Right cardiac atrium (tissue), 5 donors: Measurements from ENCODE around the gene SLCO4C1. TPM values are rescaled to one million over a fixed set of nuclear protein-coding genes. Genes with fewer than 3 reads are reported as not detected.
"Not testable (repeated sequence)": the region's sequence is repeated elsewhere in the genome, so short reads cannot be mapped to it uniquely, and the experiment has no call there.

Experiments
- ATAC-seq, 2 donors: fragments of 200-7000 bp; cut with Tn5 transposase; one replicate each; pipeline versions ENCODE4 v1.8.0 to v1.9.1; 2020; ENCODE audit warnings: moderate library complexity in 2 of 2, mild to moderate bottlenecking in 1 of 2
- DNase-seq, 3 donors: peaks; one replicate each; pipeline ENCODE4 v3.0.0-alpha.2; 2020
- H3K27ac ChIP-seq: one replicate; pipeline ENCODE4 v1.5.1; 2013; ENCODE audit warnings: mild to moderate bottlenecking, low read length, control low read depth, moderate library complexity
- H3K27me3 ChIP-seq: one replicate; pipeline ENCODE4 v1.6.1; 2013; ENCODE audit not compliant: control insufficient read depth, insufficient read depth
- H3K4me1 ChIP-seq: one replicate; pipeline ENCODE4 v1.6.1; 2013; ENCODE audit warnings: low read length; ENCODE audit not compliant: control insufficient read depth, insufficient read depth
- H3K4me3 ChIP-seq: one replicate; pipeline ENCODE4 v1.5.1; 2013; ENCODE audit warnings: low read length, control low read depth
- H3K9me3 ChIP-seq: one replicate; pipeline ENCODE4 v1.6.1; 2013; ENCODE audit warnings: low read length; ENCODE audit not compliant: control insufficient read depth
- WGBS: extraction: QIAGEN DNeasy Blood & Tissue Kit; methylation state at CpG from one replicate; pipeline ENCODE4 v1.1.7; 2013; 5-methylcytosine and 5-hydroxymethylcytosine counted together
- intact Hi-C, 4 donors: fragments of 100-400 bp; cut with DNase I; formaldehyde crosslinking; loops; one replicate each; pipeline versions ENCODE4 v1.11.0 to v1.14.0; 2022 to 2023
- long read RNA-seq, 4 donors: library from polyadenylated mRNA; unstranded; transcript quantifications; one replicate each; pipeline ENCODE4 v2.0.0, GENCODE V29; 2020 to 2021
- polyA plus RNA-seq: library from polyadenylated mRNA; stranded (reverse); fragments of 200-250 nt; gene quantifications from one replicate; pipeline ENCODE4 v1.2.3, GENCODE V29; 2013
- total RNA-seq, 4 donors: library from RNA; stranded (reverse); fragmentation: NEBNext Ultra II Directional; extraction: Animal tissue kit (Norgen Biotek cat#: 25700); gene quantifications; one replicate each; pipeline ENCODE4 v1.2.1, GENCODE V29; 2021
- donor health status: healthy with polysubstance abuse.
- donor health status: DM: no; HTN: yes; CAD: no.
- donor health status: DM: no; HTN: no; CAD: no.
- donor health status: DM: no; HTN: yes; CAD: no; lungs with severe emphysema.
- donor health status: DM: yes; HTN: yes; CAD: no.

Gene SLCO4C1, protein sequence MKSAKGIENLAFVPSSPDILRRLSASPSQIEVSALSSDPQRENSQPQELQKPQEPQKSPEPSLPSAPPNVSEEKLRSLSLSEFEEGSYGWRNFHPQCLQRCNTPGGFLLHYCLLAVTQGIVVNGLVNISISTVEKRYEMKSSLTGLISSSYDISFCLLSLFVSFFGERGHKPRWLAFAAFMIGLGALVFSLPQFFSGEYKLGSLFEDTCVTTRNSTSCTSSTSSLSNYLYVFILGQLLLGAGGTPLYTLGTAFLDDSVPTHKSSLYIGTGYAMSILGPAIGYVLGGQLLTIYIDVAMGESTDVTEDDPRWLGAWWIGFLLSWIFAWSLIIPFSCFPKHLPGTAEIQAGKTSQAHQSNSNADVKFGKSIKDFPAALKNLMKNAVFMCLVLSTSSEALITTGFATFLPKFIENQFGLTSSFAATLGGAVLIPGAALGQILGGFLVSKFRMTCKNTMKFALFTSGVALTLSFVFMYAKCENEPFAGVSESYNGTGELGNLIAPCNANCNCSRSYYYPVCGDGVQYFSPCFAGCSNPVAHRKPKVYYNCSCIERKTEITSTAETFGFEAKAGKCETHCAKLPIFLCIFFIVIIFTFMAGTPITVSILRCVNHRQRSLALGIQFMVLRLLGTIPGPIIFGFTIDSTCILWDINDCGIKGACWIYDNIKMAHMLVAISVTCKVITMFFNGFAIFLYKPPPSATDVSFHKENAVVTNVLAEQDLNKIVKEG
- total RNA-seq, result under 1 TPM; 0.03 to 0.09 (median 0.07) TPM
- polyA plus RNA-seq, result 0.05 TPM
- long read RNA-seq, donor 1, result 0 reads
- long read RNA-seq, donor 2, result 0 reads
- long read RNA-seq, donor 3, result 0 reads
- long read RNA-seq, donor 4, result 0 reads

DNA sequence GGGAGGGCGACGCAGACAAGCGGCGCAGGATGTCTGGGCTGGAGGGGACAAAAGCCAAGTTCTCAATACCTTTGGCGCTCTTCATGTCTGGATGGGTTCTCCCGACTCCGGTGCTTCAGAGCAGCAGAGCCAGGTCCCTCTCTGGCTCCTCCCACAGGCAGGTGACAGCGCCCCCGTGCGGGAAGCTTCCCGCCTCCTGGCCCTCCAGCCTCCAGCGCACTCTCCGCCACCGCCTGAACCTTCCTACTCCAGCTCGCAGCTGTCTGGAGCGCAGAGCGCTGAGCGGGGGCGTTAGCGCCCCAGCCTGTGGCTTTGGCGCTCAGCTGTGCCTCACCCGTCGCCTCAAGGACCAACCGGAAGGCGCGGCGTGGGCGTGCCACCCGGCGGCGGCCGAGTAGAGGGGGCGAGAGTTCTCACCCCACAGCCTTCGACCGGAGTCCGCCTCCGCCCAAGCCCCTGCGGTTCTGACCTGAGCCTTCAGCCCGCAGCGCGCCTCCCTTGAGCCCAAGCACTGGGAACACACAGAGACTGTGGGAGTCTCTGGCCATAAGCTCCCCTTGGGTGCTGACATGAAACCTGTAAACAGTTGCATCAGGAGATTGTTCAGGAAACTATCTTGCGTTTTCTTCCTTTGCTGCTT, at the start of gene SLCO4C1:
TSS of gene SLCO4C1 (minus strand) at position 107 of the 640 bp plus-strand sequence. CDS start at position 85, 22 bp downstream.
- no peaks in the 10 kb centered on the region for H3K9me3 ChIP-seq
- WGBS, result under 1% methylated on average over 42 of the region's 42 CpGs
- H3K4me1 ChIP-seq, result peaks cover 4% of the 10 kb centered on the region
- intact Hi-C loops, result no loop called here
- peak within 1 kb of the TSS; percentile 25 for H3K4me3 ChIP-seq
- no peaks in the 10 kb centered on the region for H3K27me3 ChIP-seq
- ATAC-seq (peak; percentile 91 to 92), DNase-seq (peak; percentile 66 to 85 (median 83))
- H3K27ac ChIP-seq, result no peak within 1 kb of the TSS

DNA sequence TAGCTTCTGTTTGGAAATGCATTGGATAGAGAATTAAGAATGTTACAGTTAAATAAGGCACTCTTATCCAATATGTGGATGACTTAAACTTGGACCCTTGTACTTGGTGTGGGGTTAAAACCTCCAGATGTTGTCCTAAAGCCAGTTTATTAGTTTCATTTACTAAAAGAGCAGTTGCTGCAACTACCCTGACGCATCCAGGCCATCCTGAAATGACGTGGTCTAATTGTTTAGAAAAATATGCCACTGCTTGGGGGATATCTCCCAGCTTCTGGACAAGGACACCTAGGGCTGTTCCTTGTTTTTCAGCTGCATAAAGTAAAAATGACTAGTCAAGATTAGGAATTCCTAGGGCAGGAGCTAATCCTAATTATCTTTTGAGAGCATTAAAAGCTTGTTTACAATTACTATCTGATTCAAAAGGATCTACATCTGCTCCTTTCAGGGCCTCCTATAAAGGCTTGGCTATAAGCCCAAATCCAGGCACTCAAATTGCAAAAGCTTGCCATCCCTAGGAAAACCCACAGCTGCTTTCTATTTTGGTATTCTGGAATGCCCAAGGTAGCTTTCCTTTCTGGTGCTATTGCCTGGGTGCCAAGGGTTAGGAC, 45.7 kb upstream of the SLCO4C1 start:
- ATAC-seq, result no peak
- no peaks in the 10 kb centered on the region for H3K27me3 ChIP-seq
- WGBS, result 51% methylated on average over 2 of the region's 2 CpGs
- no peak overlapping the region for H3K27ac ChIP-seq
- intact Hi-C loops, result no loop called here
- no peaks in the 10 kb centered on the region for H3K4me1 ChIP-seq
- no peaks in the 10 kb centered on the region for H3K9me3 ChIP-seq
- no peak for DNase-seq
- H3K4me3 ChIP-seq, result no peak overlapping the region

DNA sequence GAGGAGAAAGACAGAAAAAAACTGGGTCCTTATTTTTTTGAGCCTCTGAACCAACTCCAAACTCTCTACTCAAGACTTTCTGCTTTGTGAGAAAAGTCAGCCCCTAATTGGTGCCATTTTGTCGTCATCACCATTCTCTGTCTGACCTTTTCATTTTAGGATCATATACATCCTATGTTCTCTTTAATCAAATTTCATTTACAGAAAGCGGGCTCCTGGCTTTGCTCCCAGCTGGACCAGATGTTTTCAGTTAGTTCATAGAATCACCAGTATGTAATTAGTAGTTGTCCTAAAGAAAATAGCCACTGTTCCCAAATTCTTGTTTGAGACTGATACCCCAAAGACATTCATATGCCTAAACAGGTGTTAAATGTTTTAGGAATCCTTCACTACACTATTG, 28.6 kb upstream of the SLCO4C1 start:
- Histone ChIP-seq H3K9me3 (no peaks in the 10 kb centered on the region), H3K27ac (no peak overlapping the region), H3K27me3 (no peaks in the 10 kb centered on the region), H3K4me1 (no peaks in the 10 kb centered on the region), H3K4me3 (no peak overlapping the region)
- ATAC-seq (no peak), DNase-seq (no peak)
- WGBS, result 60% methylated on average over 2 of the region's 2 CpGs
- intact Hi-C loops, result no loop called here

DNA sequence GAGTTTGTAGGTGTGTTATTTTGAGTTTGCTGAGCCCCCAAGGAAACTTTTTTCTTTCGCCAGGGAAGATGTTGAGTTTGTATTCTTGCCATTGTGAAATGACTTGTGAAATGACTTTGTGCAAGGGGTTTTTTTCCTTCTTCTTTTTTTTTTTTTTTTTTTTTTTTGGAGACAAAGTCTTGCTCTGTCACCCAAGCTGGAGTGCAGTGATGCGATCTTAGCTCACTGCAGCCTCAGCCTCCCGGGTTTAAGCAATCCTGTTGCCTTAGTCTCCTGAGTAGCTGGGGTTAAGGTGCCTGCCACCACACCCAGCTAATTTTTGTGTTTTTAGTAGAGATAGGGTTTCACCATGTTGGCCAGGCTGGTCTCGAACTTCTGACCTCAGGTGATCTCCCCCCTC, 22.7 kb upstream of the SLCO4C1 start:
- H3K4me3 ChIP-seq, H3K9me3 ChIP-seq, ATAC-seq, DNase-seq, H3K4me1 ChIP-seq, H3K27ac ChIP-seq, intact Hi-C loops, H3K27me3 ChIP-seq: not testable (repeated sequence)
- 84% methylated on average over 4 of the region's 4 CpGs for WGBS

DNA sequence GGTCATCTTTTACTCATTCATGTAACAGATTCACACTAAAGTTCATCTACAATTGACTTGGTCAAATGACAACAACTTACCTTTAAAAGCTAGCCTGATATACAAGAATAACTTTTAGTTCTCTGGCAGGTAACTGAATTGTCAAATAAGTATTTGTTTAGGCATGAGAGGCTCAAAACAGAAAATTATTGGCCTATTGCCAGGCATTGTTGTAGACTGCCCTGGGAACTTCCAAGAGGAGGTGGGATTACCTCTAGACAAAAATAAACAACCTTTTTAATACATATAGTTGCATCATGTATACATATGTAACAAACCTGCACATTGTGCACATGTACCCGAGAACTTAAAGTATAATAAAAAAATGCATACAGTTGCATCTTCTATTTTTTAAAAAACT, 18.2 kb upstream of the SLCO4C1 start:
- Histone ChIP-seq H3K4me3 (no peak overlapping the region), H3K27ac (no peak overlapping the region), H3K27me3 (no peaks in the 10 kb centered on the region), H3K4me1 (no peaks in the 10 kb centered on the region), H3K9me3 (no peaks in the 10 kb centered on the region)
- WGBS, result 80% methylated on average over 1 of the region's 1 CpG
- intact Hi-C loops, result no loop called here
- DNase-seq (no peak), ATAC-seq (no peak)

DNA sequence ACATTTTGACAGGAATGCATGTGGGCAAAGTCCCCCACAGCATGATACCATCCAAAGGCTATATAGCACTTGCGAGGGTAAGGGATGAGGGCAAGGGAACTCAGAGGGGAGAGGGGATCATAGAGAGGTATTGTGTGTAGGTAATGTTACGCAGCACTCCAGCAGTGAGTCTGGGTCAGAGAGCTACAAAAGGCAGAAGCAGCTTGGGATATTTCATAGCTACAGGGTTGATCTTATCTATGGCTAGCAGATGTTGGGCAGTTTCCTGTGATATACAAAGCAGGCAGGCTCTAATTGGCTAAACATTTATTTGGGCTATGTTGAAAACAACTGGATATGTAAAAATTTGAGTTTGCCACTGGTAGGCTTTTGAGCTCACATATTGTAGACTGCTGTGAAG, 17.8 kb upstream of the SLCO4C1 start:
- no peaks in the 10 kb centered on the region for H3K27me3 ChIP-seq
- ATAC-seq (no peak), DNase-seq (no peak)
- WGBS, result 70% methylated on average over 2 of the region's 2 CpGs
- H3K9me3 ChIP-seq, result no peaks in the 10 kb centered on the region
- H3K27ac ChIP-seq, result no peak overlapping the region
- intact Hi-C loops, result no loop called here
- no peak overlapping the region for H3K4me3 ChIP-seq
- no peaks in the 10 kb centered on the region for H3K4me1 ChIP-seq

DNA sequence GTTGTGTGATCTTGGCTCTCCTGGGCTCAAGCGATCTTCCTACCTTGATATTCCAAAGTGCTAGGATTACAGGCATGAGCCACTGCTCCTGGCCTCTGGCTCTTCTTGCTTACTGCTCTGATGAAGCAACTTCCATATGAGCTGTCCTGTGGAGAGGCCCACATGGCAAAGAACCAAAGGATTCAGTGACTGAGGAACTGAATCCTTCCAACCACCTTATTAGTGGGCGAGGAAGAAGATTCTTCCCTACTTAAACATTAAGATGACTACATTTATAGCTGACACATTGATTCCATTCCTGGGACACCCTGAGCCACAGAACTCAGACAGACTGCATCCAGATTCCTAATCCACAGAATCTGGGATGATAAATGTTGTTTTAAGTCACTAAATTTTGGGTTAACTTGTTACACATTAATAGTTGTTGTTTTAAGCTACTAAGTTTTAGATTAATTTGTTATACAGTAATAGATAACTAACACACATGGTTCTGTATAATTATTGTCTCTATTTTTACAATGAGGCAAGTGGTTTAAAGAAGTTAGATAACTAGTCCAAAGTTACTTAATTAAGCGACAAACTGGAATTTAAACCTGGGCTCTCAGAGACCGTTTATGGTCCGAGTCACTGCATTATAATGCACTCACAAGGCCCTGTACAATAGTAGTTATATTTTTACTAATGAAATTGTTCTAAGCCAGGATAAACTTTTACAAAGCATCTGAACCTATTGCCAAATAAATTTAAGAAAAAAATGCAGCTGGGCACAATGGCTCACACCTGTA, 16.7 kb upstream of the SLCO4C1 start:
- H3K4me3 ChIP-seq, result no peak overlapping the region
- ATAC-seq, result no peak
- WGBS, result 93% methylated on average over 5 of the region's 5 CpGs
- DNase-seq, result no peak
- H3K4me1 ChIP-seq, result no peaks in the 10 kb centered on the region
- intact Hi-C loops, result no loop called here
- no peaks in the 10 kb centered on the region for H3K9me3 ChIP-seq
- H3K27me3 ChIP-seq, result no peaks in the 10 kb centered on the region
- H3K27ac ChIP-seq, result no peak overlapping the region

DNA sequence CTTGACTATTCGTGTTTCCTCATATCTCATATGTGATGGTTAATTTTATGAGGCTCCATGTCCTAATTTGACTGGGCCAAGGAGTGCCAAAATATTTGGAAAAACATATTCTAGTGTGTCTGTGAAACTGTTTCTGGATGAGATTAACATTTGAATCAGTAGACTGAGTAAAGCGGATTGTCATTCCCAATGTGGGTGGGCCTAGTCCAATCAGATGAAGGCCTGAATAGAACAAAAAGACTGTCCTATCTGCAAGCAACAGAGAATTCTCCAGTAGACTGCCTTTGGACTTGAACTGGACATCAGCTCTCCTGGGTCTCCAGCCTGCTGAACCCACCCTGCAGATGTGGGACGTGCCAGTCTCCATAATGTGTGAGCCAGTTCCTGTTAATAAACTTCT, 13.5 kb upstream of the SLCO4C1 start:
- intact Hi-C loops, result no loop called here
- Histone ChIP-seq H3K27me3 (no peaks in the 10 kb centered on the region), H3K4me1 (no peaks in the 10 kb centered on the region), H3K9me3 (no peaks in the 10 kb centered on the region), H3K4me3 (no peak overlapping the region), H3K27ac (no peak overlapping the region)
- ATAC-seq, result no peak
- no peak for DNase-seq
- WGBS, result 85% methylated on average over 3 of the region's 3 CpGs

DNA sequence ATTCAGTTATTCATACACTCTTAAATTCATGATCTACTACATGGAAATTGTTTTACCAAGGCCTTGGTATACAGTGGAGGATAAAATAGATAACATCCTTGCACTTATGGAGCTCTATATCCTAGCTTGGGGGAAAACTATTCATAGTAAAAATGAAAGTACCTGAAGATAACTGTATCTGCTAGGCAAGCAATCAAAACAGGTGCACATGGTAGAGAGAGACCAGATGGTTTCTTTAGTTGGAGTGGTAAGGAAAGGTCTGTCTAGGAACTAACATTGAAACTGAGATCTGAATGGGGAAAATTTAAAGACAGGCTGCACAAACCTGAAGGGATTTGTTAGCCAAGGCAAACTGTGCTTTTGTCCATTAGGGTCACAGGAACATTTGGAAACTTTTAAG, 11.1 kb upstream of the SLCO4C1 start:
- Histone ChIP-seq H3K27me3 (no peaks in the 10 kb centered on the region), H3K9me3 (no peaks in the 10 kb centered on the region), H3K27ac (no peak overlapping the region), H3K4me1 (no peaks in the 10 kb centered on the region), H3K4me3 (no peak overlapping the region)
- ATAC-seq (no peak), DNase-seq (no peak)
- intact Hi-C loops, result no loop called here

DNA sequence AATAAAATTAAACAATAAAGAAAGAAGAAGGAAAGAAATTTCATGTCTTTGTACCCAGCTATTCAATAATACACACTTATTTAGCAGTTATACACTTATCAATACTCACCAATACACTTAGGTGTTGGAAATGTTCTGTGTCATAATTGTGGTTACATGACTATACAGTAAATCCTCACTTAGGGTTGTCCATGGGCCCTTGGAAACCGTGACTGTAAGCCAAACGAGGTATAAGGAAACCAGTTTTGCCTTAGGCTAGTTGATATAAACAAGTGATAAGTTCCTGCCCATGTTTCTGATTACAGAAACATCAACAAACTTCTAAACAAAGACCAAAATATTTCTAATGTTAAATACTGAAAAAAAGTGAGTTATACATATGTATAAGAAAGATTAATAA, 10.0 kb upstream of the SLCO4C1 start:
- intact Hi-C loops, result no loop called here
- H3K27ac ChIP-seq, result no peak overlapping the region
- DNase-seq (no peak), ATAC-seq (no peak)
- H3K9me3 ChIP-seq, result no peaks in the 10 kb centered on the region
- H3K4me3 ChIP-seq, result no peak overlapping the region
- H3K27me3 ChIP-seq, result no peaks in the 10 kb centered on the region
- no peaks in the 10 kb centered on the region for H3K4me1 ChIP-seq
- WGBS, result 38% methylated on average over 2 of the region's 2 CpGs
